HEK293T (cell line): Measurements from ENCODE around the gene MCCD1.

ENCODE experiments used
- CTBP1 ChIP-seq: fragments of 450-650 bp; IDR thresholded peaks from 2 replicates; pipeline ENCODE4 v1.6.1; 2016; ENCODE audit warnings: borderline replicate concordance
- ELF4 ChIP-seq: fragments of 450-650 bp; IDR thresholded peaks from 2 replicates; pipeline ENCODE4 v1.6.1; 2017; ENCODE audit warnings: antibody characterized with exemption
- FOXA1 ChIP-seq: fragments of 450-650 bp; IDR thresholded peaks from 2 replicates; pipeline ENCODE4 v1.6.1; 2016; ENCODE audit warnings: mild to moderate bottlenecking
- FOXM1 ChIP-seq: fragments of 450-650 bp; IDR thresholded peaks from 2 replicates; pipeline ENCODE4 v1.6.1; 2017; ENCODE audit warnings: mild to moderate bottlenecking, borderline replicate concordance
- HDGF ChIP-seq: fragments of 450-650 bp; IDR thresholded peaks from 2 replicates; pipeline ENCODE4 v1.6.1; 2017; ENCODE audit warnings: antibody characterized with exemption, borderline replicate concordance
- L3MBTL2 ChIP-seq: fragments of 450-650 bp; conservative IDR thresholded peaks from 2 replicates; pipeline ENCODE4 v1.6.1; 2016; ENCODE audit warnings: mild to moderate bottlenecking
- NFRKB ChIP-seq: fragments of 450-650 bp; IDR thresholded peaks from 2 replicates; pipeline ENCODE4 v1.6.1; 2016; ENCODE audit warnings: mild to moderate bottlenecking, moderate library complexity
- PKNOX1 ChIP-seq: fragments of 450-650 bp; IDR thresholded peaks from 2 replicates; pipeline ENCODE4 v1.6.1; 2016
- SP1 ChIP-seq: fragments of 450-650 bp; IDR thresholded peaks from 2 replicates; pipeline ENCODE4 v1.6.1; 2017
- SUZ12 ChIP-seq: fragments of 450-650 bp; IDR thresholded peaks from 2 replicates; pipeline ENCODE4 v1.6.1; 2016; ENCODE audit warnings: mild to moderate bottlenecking
- ZNF384 ChIP-seq: fragments of 450-650 bp; IDR thresholded peaks from 2 replicates; pipeline ENCODE4 v1.6.1; 2016

GRCh38 chr6:31574106-31575061, 45.6 kb downstream of the MCCD1 start:
- TF ChIP-seq FOXM1, result no peak
- TF ChIP-seq SUZ12, result no peak
- no peak for TF ChIP-seq CTBP1
- no peak for TF ChIP-seq SP1
- TF ChIP-seq NFRKB, result no peak
- TF ChIP-seq L3MBTL2, result no peak
- TF ChIP-seq FOXA1, result no peak
- TF ChIP-seq HDGF, result no peak
- TF ChIP-seq PKNOX1, result no peak
- no peak for TF ChIP-seq ZNF384
- no peak for TF ChIP-seq ELF4
